ENCODE measurements around the gene MAPK8. TPM values are rescaled to one million over a fixed set of nuclear protein-coding genes. Genes with fewer than 3 reads are reported as not detected.

Gene MAPK8
- total RNA-seq, 2 donors from 2014 or later = 29.1 to 36.7 TPM

DNA sequence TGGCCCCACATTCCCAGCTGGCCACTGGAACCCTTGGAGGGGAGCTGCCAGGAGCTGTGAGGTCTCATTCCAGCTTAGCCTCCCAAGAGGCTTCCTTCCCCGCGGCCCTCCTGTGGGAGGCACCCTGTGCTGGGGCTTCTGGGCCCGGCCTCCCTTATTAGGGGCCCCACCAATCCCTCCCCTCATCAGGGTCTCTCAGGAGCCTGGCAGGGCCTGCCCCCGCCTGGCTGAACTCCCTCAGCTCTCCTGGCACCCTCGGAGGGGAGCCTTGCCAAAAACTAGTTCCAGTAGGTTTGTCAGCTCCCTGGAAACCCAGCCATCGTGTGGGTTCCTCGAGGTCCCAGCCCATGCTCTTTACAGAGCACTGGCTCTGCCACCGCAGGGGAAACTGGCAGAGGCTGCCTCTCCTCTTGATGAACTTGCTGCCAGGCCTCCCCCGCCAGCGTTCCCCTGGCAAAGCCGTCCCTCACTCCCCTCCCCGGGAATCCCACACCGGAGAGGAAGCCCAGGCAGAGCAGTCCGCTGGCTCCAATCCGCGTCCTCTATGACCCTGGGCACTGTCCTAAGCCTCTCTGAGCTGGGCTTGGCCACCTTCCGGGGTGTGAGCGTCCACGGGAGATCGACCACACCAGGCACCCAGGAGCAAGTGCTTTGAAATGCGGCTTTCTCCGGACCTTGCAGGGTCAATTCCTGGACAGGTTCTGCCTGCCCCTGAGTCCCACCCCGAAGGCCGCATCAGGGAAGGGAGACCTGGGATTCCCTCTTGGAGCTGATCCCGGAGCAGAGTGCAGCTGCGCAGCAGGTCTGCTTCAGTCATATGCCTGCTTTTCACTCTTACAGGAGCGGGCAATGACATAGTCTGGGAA lies 158.6 kb downstream of the MAPK8 start:
- intact Hi-C loops (cut with DNase I) = no loop called here
- DNase-seq (ENCODE audit: low spot score) = peak; percentile 79

DNA sequence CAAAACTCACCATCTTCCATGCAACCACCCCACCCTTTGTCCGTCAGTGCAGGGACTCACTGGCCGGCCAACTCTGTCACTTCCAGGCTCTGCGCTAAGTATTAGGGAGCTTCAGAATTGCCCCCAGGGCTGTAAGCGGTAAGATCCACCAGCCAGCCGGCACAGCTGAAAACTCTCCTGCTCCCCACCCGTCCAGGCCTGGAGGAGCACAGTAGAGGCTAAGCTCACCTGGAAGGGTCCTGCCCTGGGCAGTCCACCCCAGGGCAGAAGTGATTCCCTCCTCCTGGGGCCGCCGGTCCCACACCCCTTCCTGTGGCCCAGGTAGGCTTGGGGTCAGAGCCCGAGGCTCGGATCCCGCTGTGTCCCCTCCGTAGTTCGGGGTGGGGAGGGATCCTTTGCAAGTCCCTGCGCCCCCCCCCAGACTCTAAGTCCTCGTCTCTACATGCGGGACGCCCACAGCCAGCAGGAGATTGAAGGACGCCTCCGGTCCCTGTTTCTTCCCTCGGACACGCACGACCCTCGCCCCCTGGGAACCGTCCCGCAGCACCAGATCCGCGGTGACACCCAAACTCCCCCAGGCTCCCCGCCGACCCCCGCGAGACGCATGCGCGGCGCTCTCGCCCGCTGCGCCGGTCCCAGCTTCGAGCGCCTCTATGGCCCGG lies 159.5 kb downstream of the MAPK8 start:
- intact Hi-C loops (cut with DNase I) = no loop called here
- DNase-seq (ENCODE audit: low spot score) = peak; percentile 70

DNA sequence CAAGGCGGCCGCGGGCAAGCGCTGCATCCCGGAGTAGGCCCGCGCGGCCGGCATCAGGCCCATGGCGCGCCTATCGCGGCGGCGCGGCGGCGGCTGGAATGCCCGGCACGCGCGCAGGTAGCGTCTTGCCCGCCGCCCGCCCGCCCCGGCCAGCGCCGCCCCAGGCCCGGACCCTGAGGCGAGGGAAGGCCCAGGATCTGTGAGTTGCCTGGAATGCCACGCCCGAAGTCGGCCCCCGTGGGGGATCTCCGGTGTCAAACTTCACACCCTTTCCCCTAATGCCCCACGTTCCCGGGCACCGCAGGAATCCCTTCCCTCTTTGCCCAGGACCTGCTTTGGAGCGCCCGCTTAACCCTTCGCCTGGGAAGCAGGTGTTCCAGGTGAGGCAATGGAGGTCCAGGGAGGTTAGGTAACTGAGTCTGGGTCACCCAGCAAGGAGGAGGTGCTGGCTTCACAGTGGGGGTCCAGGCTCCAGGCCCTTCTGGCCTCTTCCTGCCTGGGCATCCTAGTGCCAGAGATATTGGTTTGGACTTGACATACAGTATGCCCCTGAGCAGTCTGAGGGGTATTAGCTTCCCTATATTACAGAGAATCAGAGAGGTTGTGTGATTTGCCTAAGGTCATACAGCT lies 160.2 kb downstream of the MAPK8 start:
- intact Hi-C loops (cut with DNase I) = no loop called here
- peak; percentile 64 for DNase-seq (ENCODE audit: low spot score)

DNA sequence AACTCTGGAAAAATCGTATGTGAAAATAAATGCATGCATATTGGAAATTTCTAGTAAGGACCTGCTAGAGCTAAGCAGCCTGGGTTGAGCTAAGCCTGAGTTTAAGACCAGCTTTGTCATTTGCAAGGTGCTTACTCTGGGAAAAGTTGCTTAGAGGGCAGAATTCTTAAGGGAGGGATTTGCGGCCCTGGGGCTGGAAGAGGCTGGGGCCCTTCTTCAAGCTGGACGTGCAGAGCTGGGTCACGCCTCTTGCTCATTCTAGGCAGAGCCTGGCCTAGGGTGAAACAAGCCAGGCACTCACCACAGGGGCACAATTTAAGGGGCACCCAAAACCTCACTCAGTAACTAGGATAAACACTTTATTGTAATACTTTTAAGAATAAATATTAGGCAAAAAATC lies 161.2 kb downstream of the MAPK8 start:
- intact Hi-C loops (cut with DNase I) = no loop called here
- DNase-seq (ENCODE audit: low spot score) = no peak

DNA sequence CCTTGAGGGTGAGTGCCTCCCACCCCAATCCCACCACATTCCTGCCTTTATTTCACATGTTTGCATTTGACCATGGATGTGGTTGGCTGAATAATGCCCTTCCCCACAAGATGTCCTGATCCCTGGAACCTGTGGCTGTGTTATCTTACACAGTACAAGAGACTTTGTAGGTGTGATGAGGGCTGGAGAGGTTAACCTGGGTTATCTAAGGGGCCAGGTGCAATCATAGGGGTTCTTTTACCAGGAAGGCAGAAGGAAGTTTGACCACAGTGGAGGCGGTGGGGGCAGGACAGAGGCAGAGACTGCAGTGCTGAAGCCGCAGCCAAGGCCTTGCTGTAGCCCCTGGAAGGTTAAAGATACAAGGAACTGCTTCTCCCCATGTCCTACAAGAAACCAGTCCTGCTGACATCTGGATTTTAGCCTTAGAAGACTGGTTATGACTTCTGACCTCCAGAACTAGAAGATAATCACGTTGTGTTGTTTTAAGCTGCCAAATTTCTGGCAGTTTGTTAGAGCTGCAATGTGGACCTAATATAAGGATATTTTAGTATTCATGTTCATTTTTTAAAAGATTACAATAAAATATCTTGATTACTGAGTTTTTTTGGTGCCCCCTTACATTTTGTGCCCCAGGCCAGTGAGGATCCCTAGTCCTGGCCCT lies 161.8 kb downstream of the MAPK8 start:
- intact Hi-C loops (cut with DNase I) = no loop called here
- no peak for DNase-seq (ENCODE audit: low spot score)

DNA sequence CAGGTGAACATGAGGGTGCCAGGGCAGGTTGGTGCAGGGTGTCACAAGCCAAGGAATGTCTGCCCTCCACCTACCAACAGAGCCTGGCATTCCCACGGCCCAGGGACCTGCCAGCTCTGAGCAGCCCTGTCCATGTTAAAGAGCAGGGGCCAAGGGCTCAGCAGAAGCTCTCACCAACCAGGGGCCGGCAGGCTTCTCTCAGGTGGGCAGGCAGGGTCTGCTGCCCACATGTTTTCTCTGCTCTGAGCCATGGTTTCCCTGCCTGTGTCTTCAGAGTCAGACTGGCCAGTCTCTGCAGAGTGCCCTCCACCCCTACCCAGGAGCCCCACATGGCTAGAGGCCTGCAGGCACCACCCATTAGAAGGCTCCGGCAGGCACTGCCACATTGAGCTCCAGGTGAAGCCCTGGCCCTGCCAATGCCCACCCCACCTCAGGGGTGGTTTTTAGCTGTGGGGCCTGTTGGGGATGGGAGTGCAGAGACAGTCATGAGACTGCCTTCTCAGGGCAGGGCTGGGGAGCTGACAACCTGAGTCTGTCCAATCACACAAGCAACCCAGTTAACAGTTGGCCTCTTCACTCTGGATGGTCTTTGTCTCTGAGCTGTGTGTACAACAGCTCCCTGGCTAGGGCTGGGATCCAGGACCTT lies 162.5 kb downstream of the MAPK8 start:
- intact Hi-C loops (cut with DNase I) = no loop called here
- no peak for DNase-seq (ENCODE audit: low spot score)

DNA sequence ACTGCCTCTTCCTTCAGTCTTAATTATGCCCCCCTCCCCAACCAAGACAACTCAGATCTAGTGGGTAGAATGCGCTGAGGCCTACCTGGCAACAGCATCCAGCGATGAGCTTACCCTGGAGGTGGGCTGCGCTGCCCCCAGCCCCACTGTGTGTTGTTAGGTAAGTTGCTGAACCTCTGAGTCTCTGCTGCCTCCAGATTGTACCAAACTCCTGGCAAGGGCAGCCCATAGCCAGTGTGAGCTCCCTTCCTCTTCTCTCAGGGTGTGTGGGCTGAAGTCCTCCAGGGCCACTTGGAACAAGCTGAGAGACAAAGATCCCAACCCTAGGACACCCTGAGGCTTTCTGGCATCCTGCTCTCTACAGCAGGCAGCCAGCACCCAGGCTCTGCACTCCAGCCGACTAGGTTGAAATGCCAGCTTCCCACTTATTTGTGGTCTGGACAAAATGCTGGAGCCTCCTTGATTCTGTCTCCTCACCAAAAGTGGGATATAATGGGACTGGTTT lies 163.1 kb downstream of the MAPK8 start:
- peak; percentile 47 for DNase-seq (ENCODE audit: low spot score)
- intact Hi-C loops (cut with DNase I) = no loop called here

DNA sequence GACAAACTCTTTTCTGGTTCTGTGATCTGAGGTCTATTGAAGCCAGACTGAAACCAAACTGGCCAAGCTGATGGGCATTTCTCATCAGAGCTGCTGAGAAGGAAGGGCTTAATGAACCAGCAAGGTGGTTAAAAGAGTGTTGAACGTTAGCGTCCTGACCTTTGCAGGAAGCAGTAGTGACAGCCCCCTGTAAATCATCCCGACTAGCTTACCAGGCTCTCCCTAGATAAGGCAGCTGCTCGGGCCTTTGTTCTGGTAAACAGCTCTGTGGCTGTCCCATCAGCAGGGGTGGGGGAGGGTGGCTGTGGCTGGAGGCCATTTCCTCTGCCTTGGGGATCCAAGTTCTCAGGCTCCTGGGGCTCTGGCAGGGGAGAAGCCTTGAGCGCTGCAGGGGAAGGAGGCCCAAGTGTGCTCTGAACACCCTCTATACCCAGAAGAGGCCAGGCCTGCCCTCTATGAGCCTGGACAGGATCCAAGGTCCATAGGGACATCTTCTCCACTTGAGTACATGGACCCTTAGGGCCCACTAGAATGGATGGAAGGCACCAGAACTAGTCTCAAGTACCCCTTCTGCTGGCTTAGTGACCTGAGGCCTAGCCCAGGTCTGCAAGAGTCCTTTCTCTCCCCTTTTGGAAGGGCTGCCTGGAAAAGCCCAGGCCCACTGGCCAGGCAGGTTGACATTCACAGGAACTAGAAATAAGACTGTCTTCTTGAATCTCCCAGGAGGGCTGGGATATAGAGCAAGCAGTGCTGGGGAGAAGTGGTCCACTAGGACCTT lies 163.8 kb downstream of the MAPK8 start:
- intact Hi-C loops (cut with DNase I) = no loop called here
- DNase-seq (ENCODE audit: low spot score) = peak; percentile 60

DNA sequence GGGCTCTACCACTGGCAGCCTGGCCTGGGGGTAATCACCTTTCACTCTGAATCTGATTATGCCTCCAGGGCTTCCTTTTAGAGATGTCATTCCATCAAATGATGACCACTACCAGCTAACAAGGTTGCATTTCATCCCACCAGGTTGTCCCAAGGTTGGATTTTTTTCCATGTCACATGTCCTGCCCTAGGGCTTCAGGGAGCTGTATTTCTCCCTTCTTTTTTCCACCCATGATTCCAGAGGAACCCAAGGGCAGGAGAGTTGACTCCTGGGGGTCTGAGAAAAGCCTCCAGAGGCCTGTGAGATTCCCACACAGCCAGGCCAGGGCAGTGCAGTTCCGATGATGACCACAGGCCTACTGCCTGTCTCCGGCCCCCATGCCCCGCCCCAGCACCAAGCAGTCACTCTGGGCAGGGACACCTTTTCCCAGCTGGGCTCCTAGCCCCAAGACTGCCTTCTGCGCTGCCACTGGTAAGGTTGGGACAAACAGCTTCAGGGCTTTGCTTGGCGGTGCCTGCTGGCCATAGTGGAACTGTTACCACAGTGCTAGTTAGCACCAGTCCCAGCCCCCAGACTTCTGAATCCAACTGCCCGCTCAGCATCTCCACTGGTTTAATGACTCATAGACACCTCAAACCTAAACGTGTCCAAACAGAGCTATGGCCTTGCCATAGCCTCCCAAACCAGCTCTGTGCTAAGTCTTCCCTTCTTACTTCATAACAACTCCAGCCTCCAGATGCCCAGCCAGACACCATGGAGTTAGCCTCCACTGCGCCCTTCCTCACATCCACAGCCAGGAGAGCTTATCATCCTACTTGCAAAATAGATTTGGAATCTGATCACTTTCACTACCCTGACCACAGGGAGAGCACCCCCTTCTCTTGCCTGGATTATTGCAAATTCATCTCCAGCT lies 164.7 kb downstream of the MAPK8 start:
- peak; percentile 75 for DNase-seq (ENCODE audit: low spot score)
- intact Hi-C loops (cut with DNase I) = no loop called here

DNA sequence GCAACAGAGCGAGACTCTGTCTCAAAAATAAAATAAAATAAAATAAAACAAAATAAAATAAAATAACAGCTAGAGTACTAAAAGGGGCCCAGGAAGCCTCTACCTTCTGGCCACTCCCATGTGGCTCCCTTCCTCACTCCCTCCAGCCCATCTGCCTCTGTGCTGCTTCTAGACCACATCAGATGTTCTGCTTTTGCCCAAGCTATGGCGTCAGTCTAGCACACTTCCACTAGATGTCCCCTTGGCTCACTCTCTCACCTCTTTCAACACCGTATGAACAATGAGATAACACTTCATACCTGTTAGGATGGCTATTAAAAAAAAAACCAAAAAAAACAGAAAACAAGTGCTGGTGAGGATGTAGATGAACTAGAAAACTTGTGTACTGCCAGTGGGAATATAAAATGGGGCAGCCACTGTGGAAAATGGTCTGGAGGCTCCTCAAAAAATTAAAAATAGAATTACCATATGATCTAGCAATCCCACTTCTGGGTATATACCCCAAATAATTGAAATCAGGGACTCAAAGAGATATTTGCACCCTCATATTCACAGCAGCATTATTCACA lies 166.1 kb downstream of the MAPK8 start:
- intact Hi-C loops (cut with DNase I) = no loop called here
- DNase-seq (ENCODE audit: low spot score) = no peak

DNA sequence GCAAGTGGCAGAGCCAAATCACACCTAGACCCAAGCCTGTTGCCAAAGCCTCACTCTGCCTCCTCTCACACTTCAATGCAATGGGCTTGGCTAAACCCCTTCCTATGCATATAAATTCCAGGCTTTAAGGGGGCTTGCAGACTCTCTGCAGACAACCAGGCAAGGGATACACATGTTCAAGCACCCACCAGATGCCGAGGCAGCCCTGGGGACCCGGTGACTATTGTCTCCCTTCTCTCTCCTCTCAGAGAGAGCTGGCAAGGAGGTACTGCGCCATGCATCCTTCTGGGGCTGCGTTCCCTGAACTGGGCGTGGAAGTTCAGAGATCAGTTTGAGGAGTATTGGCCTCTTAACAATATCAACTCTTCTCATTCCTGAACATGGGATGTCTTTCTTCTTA lies 167.2 kb downstream of the MAPK8 start:
- intact Hi-C loops (cut with DNase I) = no loop called here
- no peak for DNase-seq (ENCODE audit: low spot score)

DNA sequence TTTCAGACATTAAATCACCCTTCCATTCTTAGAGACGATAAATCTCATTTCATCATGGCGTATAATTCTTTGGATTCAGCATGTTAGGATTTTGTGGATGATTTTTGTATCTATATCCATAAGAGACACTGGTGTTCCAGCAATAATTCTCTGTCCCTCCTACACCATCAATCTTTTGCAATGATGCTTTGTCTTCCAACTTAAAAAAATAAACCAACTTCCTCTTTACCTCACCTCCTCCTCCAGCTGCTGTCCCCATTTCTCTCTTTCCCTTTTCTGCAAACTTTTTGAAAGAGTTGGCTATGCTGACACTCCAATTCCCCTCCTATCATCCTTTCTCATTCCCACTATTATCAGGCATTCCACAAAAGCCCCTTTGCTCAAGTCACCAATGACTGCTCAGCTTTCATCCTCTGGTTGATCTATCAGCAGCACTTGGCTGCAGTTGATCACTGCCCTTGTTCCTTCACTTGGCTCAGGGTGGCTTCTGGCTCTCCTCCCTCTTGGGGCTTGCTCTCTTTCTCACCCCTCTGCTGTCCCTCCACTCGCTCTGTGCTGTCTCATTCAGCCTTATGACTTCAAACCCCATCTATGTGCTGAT lies 168.4 kb downstream of the MAPK8 start:
- DNase-seq (ENCODE audit: low spot score) = no peak

DNA sequence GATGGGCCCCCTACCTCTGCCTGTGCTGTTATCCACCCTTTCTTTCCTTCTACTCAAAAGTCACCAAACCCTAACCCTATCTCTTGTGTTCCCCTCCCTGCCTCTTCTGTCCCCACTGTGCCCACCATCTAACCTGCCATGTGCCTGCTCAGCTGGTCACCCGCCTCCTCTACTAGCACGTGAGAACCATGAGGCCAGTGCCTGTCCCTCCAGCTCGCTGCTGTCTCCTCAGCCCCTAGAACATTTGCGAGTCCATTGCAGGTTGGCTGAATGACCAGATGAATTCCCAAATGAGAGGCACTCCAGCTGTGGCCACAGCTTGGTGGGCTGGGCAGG lies 169.4 kb downstream of the MAPK8 start:
- intact Hi-C loops (cut with DNase I) = no loop called here
- no peak for DNase-seq (ENCODE audit: low spot score)

More for the DNA sequence above, 168.4 kb downstream of the MAPK8 start:
- intact Hi-C loops (cut with DNase I) = no loop called here

DNA sequence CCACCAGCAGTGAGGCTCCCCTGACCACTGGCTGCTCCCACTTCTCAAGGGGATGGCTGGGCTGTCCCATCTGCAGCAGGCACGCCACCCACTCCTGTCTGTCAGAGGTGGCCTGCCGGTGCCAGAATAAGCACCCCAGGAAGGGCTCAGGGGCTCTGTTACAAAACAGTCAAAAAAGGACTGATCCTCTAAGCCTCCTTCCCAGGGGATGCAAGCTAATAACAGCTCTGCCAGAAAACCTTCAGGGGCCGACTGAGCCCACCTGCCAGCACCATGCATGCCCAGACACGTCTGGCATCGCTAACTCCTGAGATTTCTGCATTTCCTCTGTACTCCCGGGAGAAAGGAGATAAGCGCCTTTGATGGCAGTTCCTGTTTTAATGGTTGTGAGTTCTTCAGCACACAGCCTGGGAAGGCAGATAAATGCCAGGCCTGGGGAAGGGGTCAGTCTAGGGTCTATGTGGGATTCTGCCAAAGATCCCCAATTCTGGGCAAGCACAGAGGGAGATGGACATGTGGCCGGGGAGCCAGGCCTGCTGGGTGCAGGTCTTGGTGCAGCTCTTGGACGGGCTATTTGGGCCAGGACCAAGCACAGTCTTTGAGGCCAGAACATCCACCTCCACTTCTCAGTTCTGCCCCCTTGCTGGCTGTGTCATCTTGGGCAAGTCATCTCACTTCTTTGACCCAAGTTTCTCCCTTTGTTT lies 170.0 kb downstream of the MAPK8 start:
- intact Hi-C loops (cut with DNase I) = no loop called here
- no peak for DNase-seq (ENCODE audit: low spot score)

DNA sequence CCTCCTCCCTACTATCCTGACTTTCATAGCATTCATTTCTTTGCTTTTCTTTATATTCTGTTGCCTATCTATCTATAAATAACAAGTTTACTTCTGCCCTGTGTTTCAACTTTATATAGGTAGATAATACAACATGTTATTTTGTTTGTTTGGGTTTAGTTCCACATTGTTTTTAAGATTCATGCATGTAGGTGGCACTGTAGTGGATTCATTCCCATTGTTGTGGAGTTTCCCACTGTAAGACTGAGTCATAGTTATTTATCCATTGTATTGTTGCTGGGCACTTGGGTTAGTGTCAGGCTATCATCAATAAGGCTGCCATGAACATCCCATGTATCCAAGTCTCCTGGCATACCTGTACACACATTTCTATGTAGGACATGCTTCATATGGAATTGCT lies 170.7 kb downstream of the MAPK8 start:
- intact Hi-C loops (cut with DNase I) = no loop called here
- DNase-seq (ENCODE audit: low spot score) = no peak

DNA sequence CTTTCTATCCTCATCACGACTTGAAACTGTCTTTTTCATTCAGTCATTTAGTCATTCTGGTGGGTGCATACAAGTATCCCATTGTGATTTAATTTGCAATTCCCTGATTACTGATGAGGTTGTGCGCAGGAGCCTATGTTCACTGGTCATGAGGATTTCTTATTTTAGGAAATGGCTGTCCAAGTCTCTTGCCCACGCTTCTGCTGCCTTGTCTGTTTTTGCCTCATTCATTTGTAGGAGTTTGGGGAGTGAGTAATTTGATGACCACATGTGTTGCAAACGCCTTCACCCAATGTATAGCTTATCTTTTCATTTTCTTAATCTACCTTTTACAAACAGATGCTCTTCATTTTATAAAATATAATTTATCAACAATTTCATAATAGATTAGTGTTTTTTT lies 171.1 kb downstream of the MAPK8 start:
- DNase-seq (ENCODE audit: low spot score) = no peak
- intact Hi-C loops (cut with DNase I) = no loop called here

All from posterior vena cava (tissue), 2 donors.